Loucy (cell line): ENCODE data around the gene OR5H15.

Experiments
- H2AFZ ChIP-seq: fragments of 200-600 bp; sonication (generic); 2 replicates; pipeline ENCODE4 v1.6.0; 2016; ENCODE audit warnings: antibody characterized with exemption, mild to moderate bottlenecking, low read length, moderate library complexity
- H3F3A ChIP-seq: fragments of 200-600 bp; 2 replicates; pipeline ENCODE4 v1.6.0; 2016; ENCODE audit warnings: antibody characterized with exemption, low read depth, mild to moderate bottlenecking
- H3K27me3 ChIP-seq: fragments of 200-600 bp; sonication (generic); 2 replicates; pipeline ENCODE4 v1.6.1; 2014; ENCODE audit warnings: low read length, mild to moderate bottlenecking; ENCODE audit not compliant: insufficient read depth, poor library complexity, severe bottlenecking
- H3K36me3 ChIP-seq: fragments of 200-600 bp; sonication (generic); 2 replicates; pipeline ENCODE4 v1.6.1; 2016; ENCODE audit warnings: low read length; ENCODE audit not compliant: insufficient read depth
- H3K4me1 ChIP-seq: fragments of 200-600 bp; sonication (generic); 2 replicates; pipeline ENCODE4 v1.5.1; 2014; ENCODE audit warnings: low read length, mild to moderate bottlenecking; ENCODE audit not compliant: insufficient read depth, poor library complexity, severe bottlenecking
- H3K4me2 ChIP-seq: fragments of 200-600 bp; sonication (generic); 2 replicates; pipeline ENCODE4 v1.6.0; 2014; ENCODE audit warnings: antibody characterized with exemption, low read length, low read depth, mild to moderate bottlenecking; ENCODE audit not compliant: poor library complexity, severe bottlenecking
- H3K4me3 ChIP-seq: fragments of 200-600 bp; sonication (generic); 2 replicates; pipeline ENCODE4 v1.5.1; 2014; ENCODE audit warnings: low read length, mild to moderate bottlenecking, mixed read lengths; ENCODE audit not compliant: poor library complexity, severe bottlenecking
- H3K79me2 ChIP-seq: fragments of 200-600 bp; sonication (generic); 2 replicates; pipeline ENCODE4 v1.6.1; 2014; ENCODE audit warnings: low read length; ENCODE audit not compliant: insufficient read depth
- H3K9ac ChIP-seq: fragments of 200-600 bp; sonication (generic); 2 replicates; pipeline ENCODE4 v1.6.0; 2014; ENCODE audit warnings: mild to moderate bottlenecking, low read depth, low read length, moderate library complexity; ENCODE audit not compliant: poor library complexity, severe bottlenecking
- H3K9me2 ChIP-seq: fragments of 200-600 bp; sonication (generic); replicated peaks from 2 replicates; pipeline ENCODE4 v1.6.1; 2016; ENCODE audit warnings: low read depth, low read length, mixed read lengths
- H3K9me3 ChIP-seq: fragments of 200-600 bp; sonication (generic); 2 replicates; pipeline ENCODE4 v1.6.1; 2014; ENCODE audit warnings: mild to moderate bottlenecking, antibody characterized with exemption, low read length, low read depth; ENCODE audit not compliant: insufficient read depth
- H4K20me1 ChIP-seq: fragments of 200-600 bp; sonication (generic); 2 replicates; pipeline ENCODE4 v1.6.0; 2014; ENCODE audit warnings: antibody characterized with exemption, low read length, mild to moderate bottlenecking; ENCODE audit not compliant: insufficient read depth, poor library complexity, severe bottlenecking
- CTCF ChIP-seq: fragments of 200-600 bp; sonication (generic); conservative IDR thresholded peaks from 2 replicates; pipeline ENCODE4 v1.5.1; 2014; ENCODE audit warnings: mild to moderate bottlenecking, antibody characterized with exemption, low read length
- EZH2phosphoT487 ChIP-seq: fragments of 200-600 bp; IDR thresholded peaks from 2 replicates; pipeline ENCODE4 v1.6.1; 2018; ENCODE audit warnings: antibody characterized with exemption, mild to moderate bottlenecking, moderate library complexity, borderline replicate concordance

OR5H15 gene

DNA sequence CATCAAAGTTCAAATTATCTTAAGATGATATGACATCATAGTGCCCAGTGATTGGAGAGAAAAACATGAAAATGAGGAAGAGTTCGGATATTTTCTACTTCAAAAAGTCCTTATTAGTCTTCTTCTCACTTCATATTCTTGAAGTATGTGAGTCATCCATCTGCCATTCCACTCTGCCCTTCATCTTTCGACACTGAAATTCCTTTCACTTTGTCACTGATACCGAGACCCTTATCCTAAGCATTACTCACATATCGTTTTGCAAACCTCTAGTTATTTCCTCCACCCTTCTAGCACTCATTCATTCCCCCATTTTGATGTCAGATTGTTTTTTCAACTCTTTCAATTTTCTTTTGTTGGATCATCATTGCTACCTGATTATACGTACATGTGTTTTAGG, 15.3 kb upstream of the OR5H15 start:
- no peaks in the 10 kb centered on the region for H3K4me1 ChIP-seq
- H2AFZ ChIP-seq, result no peak overlapping the region
- H3K4me3 ChIP-seq, result no peak overlapping the region
- no peak overlapping the region for H3K4me2 ChIP-seq
- no peaks in the 10 kb centered on the region for H3K9me3 ChIP-seq
- no peaks in the 10 kb centered on the region for H3K36me3 ChIP-seq
- no peak overlapping the region for H3K9ac ChIP-seq
- no peaks in the 10 kb centered on the region for H4K20me1 ChIP-seq
- TF ChIP-seq EZH2phosphoT487, result no peak
- TF ChIP-seq CTCF, result no peak
- no peaks in the 10 kb centered on the region for H3K27me3 ChIP-seq
- no peaks in the 10 kb centered on the region for H3K9me2 ChIP-seq
- H3F3A ChIP-seq, result no peaks in the 10 kb centered on the region
- H3K79me2 ChIP-seq, result no peaks in the 10 kb centered on the region

DNA sequence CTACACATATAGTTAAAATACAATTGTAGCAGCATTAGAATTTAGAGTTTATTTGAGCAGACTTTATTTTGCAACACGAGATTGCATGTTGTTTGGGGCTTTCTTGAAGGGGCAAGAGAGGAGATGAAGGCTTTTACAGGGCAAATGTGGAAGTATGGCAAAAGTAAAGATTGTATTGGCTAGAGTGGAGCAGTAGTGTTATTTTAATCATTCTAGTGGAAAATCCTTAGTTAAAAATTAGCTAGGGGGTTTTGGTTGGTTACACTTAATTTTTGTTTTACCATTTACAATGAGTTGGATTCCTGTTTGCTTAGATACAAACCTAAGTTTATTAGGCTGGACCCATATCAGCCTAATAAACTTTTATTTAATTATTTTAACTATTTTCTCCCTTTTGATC, 4.6 kb downstream of the OR5H15 start:
- H3F3A ChIP-seq, result no peaks in the 10 kb centered on the region
- no peak overlapping the region for H3K4me2 ChIP-seq
- H3K9me3 ChIP-seq, result no peaks in the 10 kb centered on the region
- no peak overlapping the region for H3K4me3 ChIP-seq
- no peaks in the 10 kb centered on the region for H3K27me3 ChIP-seq
- H2AFZ ChIP-seq, result no peak overlapping the region
- no peak overlapping the region for H3K9ac ChIP-seq
- 0 out of 2 replicates have a peak, but pooled peaks cover 4% of the 10 kb centered on the region for H3K9me2 ChIP-seq
- no peaks in the 10 kb centered on the region for H4K20me1 ChIP-seq
- H3K79me2 ChIP-seq, result no peaks in the 10 kb centered on the region
- H3K4me1 ChIP-seq, result no peaks in the 10 kb centered on the region
- TF ChIP-seq EZH2phosphoT487 (no peak), CTCF (no peak)
- no peaks in the 10 kb centered on the region for H3K36me3 ChIP-seq

GRCh38 chr3:98172621-98173020, 6.1 kb downstream of the OR5H15 start:
- TF ChIP-seq CTCF (no peak), EZH2phosphoT487 (no peak)
- Histone ChIP-seq H2AFZ (no peak overlapping the region), H3F3A (no peaks in the 10 kb centered on the region), H3K9ac (no peak overlapping the region), H3K4me1 (no peaks in the 10 kb centered on the region), H3K9me3 (no peaks in the 10 kb centered on the region), H3K9me2 (0 out of 2 replicates have a peak, but pooled peaks cover 4% of the 10 kb centered on the region), H3K4me3 (no peak overlapping the region), H3K36me3 (no peaks in the 10 kb centered on the region), H4K20me1 (no peaks in the 10 kb centered on the region), H3K27me3 (no peaks in the 10 kb centered on the region), H3K4me2 (no peak overlapping the region), H3K79me2 (no peaks in the 10 kb centered on the region)
